ENCODE results near the gene UVSSA.
"Not testable (repeated sequence)": the region's sequence is repeated elsewhere in the genome, so short reads cannot be mapped to it uniquely, and the experiment has no call there.

Gene UVSSA

DNA sequence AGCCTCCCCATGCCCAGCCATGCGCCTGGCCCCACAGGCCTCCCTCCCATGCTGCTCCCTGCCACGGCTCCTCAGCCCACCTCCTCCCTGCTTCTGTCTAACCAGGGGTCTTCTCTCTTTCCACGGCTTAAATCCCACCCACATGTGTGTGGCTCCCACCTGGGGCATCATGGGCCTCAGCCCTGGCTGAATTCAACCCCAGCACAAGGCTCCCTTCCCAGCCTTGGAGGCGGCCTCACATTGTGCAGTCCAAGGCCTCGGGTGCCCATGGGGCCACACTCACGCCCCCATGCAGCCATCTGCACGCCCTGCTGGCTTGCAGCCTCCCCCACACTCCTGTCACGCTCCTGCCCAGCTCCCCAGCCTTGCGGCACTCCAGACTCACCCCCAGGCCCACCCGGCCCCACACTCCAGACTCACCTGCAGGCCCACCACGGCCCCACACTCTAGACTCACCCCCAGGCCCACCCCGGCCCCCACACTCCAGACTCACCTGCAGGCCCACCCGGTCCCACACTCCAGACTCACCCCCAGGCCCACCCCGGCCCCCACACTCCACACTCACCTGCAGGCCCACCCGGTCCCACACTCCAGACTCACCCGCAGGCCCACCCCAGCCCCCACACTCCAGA lies 30.4 kb upstream of the UVSSA start:
- no peak for DNase-seq

DNA sequence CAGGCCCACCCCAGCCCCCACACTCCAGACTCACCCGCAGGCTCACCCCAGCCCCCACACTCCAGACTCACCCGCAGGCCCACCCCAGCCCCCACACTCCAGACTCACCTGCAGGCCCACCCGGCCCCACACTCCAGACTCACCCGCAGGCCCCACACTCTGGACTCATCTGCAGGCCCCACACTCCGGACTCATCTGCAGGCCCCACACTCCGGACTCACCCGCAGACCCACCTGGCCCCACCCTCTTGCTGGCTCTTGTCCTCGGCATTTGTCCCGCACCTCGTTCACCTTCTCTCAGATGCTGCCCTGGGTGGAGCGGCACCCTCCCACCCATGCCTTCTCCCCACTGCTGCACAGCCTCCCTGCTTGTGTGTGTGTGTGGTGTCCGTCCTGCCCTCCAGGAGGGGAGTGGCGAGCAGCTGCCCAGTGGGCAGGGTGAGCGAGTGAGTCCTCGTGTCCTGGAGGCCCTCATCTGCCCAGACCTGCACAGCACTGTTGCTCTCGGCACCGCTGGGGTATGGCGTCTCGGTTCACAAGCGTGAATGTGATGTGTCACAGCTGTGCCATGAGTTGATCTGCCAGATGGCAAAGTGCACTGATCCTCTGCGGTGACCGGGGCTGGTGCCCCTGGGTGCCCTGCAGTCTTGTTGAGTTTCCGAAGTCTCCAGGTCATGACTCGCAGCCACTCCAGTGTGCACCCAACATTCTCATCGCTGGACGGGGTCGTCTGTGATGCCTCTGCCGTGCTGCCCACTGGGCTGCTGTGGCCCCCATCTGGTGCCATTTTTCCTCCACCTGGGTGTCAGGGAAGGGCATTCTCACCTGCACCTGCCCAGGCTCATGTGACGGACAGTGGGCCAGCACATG lies 29.6 kb upstream of the UVSSA start:
- no peak for DNase-seq

DNA sequence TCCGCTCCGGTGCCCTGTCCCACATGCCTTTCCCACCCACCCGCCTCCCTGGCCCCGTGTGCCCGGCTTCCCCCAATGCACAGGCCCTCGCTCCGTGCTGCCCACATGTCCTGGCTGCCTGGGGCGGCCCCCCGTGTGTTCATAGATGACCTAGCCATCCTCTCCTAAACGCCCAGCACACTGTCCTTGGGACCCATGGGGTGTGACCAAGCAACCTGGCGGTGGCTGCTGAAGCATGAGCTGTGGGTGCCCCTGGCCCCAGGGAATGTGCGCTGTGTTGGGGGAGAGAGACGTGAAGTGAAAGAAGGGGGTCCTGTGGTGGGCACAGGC lies 29.0 kb upstream of the UVSSA start:
- no peak for DNase-seq

DNA sequence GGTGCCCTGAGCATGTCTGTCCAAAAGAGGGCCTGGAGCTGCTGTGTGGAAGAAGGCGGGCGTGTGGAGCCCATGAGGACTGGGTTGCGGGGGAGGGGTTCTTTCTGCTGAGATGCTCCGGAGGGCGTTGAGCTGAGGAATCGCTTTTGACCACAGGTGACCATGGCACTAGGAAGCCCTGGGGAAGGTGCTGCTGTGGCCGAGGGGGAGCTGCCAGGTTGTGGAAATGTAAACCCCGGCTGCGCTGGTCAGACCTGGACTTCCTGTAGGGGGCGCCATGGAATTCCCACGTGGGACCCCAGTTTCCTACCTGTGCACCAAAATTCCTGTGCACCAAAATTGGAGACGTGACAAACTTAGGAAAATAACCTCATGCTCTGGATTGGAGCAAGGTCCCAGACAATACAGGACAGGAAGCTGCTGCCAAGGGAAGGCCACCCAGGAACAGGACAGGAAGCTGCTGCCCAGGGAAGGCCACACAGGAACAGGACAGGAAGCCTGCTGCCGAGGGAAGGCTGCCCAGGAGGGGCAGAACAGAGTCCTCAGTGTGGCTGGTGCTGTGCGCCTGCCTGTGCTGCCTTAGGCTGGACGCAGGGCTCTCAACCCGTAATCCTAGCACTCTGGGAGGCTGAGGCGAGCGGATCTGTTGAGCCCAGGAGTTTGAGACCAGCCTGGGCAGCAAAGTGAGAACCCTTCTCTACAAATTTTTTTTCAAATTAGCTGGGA lies 28.4 kb upstream of the UVSSA start:
- no peak for DNase-seq

DNA sequence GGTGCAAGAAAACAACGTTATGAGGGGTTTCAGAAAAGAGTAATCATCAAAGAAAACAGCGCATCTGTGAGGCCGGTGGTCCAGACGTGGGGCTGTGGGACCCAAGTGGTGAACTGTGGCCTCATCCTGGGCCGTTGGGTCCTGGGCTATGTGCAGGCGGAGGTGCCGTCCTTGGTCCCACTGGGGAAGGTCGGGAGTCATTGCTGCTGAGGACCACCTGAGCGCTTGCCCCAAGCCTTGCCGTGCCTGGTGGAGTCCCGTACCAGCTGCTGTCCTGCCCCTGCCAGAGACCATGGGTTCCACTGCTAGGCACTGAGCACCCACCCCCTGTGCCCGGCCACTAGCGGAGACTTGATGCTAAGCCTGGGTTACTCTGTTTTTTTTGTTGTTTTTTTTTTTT lies 25.5 kb upstream of the UVSSA start:
- no peak for DNase-seq

DNA sequence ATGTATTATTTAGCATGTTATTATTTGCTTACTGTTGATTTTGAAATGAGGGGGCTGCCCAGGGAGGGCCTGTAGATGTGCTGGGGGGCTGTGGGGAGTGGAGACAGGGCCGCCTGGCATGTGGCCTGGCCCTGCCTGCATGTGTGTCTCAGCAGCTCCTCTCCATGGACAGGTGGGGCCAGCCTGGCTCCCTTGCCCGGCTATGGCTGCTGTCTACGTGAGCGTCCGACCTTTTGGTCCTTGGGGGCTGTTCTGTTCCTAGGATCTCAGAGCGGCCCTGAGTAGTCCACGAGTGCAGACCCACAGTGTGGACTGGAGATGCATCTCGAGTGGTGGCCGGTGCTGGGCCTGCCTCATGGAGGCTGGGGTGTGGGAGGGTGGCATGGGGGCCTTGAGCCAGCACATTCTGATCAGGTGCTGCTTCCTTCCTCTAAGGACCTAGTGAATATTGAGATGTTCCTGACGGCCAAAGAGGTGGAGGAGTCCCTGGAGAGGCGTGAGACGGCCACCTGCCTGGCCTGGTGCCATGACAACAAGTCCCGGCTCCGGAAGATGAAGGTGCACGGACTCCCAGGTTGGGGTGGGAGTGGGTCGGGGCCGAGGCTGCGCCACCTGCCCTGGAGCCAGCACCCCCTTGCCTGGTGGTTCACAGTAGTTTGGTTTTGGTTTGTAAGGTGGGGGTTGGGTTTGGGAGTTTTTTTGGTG lies 24.9 kb upstream of the UVSSA start:
- no peak for DNase-seq

DNA sequence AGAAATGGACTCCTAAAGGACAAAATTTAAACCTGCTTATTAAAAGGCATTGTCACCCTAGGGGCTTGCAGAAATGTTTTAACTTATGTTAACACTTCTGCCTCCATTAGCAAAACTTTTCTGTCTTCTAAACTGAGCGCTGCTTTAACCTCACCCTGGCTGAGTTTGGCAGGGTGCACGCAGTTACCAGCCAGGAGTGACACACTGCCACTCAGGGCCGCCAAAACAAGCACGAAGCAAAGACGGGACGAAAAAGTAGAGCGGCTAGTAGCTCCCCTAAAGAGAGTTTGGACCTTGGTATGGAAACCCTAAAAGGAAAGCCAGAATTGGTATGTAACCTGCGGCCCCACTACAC lies 23.8 kb upstream of the UVSSA start:
- DNase-seq, result no peak

DNA sequence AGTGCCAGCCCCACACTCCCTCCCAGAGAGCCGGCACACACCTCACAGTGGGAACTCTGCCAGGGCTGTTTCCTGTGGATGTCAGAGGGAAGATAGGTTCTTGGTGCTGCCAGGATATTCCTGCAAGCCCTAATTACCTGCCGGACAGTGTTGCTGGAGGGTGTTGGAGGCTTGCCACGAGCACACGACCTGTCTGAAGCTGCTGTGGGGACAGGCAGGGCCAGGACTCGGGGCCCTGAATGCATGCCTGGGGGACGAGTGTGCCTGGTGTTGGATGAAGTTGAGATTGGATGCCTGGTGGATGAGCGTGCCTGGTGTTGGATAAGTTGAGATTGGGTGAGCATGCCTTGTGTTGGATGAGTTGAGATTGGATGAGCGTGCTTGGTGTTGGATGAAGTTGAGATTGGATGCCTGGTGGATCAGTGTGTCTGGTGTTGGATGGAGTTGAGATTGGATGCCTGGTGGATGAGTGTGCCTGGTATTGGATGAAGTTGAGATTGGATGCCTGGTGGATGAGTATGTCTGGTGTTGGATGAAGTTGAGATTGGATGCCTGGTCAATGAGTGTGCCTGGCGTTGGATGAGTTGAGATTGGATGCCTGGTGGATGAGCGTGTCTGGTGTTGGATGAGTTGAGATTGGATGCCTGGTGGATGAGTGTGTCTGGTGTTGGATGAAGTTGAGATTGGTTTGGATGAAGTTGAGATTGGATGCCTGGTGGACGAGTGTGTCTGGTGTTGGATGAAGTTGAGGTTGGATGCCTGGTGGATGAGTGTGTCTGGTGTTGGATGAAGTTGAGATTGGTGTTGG lies 23.2 kb upstream of the UVSSA start:
- DNase-seq, result no peak

DNA sequence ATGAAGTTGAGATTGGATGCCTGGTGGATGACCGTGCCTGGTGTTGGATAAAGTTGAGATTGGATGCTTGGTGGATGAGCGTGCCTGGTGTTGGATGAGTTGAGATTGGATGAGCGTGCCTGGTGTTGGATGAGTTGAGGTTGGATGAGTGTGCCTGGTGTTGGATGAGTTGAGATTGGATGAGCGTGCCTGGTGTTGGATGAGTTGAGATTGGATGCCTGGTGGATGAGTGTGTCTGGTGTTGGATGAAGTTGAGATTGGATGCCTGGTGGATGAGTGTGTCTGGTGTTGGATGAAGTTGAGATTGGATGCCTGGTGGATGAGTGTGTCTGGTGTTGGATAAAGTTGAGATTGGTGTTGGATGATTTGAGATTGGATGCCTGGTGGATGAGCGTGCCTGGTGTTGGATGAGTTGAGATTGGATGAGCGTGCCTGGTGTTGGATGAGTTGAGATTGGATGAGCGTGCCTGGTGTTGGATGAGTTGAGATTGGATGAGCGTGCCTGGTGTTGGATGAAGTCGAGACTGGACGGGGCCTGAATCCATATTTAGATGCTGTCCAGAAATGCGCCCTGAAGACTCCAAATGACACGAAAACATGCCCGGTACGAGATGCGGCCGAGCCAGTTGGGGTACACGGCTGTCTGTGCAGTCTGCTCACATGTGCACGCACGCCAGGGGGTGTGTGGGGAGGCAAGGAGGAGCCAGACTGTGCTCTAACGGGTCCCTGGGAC lies 22.4 kb upstream of the UVSSA start:
- not testable (repeated sequence) for DNase-seq

DNA sequence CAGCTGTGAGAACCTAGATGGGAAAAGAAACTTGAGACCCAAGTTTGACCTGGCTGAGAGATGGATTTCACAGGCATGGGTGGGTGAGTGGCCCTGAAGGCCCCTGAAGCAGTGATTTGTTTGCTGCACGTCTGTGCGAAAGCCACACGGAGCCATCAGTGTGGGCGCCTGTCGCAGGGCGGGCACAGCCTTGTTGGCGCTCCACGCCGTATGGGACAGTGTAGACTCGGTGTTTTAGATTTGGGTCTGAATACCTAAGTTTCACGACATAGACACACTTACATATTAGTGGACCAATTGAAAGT lies 21.9 kb upstream of the UVSSA start:
- DNase-seq, result no peak

DNA sequence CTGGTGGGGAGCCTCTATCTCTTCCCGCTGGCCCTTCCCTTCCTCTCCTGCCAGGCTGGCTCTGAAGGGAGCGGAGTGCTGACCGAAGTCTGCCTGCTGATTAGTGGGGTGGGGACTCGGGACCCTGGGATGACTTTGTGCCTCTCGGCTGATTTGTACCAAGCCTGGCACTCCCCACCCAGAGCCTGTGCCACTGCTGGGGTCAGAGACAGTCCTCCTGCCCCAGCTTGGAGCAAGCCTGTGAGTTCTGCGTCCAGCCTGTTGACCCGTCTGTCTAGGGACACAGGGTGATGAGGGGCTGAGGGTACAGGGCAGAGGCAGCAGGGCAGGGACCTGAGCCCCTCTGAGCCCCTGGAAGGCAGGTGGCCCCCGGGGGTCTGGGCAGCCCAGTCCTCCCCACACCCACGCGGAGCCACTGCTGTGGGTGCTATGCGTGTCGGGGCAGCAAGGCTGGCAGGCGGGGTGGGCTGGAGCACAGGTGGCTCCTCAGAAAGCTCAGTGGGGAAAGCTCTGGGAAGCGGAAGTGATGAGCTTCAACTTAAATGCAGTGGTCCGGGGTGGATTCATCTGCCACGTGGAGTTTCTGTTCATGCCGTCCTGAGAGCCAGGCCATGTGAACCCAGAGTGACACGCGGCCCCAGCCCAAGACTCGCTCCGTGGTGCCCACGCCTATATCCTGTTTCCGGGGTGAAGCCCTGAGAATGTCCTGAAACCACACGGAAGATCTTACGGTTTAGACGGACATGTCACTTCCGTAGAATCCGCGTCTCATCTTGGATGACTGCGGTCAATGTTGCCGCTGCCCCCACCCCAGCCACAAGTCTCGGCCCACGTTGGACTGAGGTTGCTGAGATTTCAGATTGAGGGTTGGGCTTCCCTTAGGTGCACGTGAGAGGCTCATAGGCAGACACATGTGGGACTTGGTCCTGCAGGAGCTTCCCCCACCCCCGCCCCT lies 21.1 kb upstream of the UVSSA start:
- DNase-seq, result no peak

DNA sequence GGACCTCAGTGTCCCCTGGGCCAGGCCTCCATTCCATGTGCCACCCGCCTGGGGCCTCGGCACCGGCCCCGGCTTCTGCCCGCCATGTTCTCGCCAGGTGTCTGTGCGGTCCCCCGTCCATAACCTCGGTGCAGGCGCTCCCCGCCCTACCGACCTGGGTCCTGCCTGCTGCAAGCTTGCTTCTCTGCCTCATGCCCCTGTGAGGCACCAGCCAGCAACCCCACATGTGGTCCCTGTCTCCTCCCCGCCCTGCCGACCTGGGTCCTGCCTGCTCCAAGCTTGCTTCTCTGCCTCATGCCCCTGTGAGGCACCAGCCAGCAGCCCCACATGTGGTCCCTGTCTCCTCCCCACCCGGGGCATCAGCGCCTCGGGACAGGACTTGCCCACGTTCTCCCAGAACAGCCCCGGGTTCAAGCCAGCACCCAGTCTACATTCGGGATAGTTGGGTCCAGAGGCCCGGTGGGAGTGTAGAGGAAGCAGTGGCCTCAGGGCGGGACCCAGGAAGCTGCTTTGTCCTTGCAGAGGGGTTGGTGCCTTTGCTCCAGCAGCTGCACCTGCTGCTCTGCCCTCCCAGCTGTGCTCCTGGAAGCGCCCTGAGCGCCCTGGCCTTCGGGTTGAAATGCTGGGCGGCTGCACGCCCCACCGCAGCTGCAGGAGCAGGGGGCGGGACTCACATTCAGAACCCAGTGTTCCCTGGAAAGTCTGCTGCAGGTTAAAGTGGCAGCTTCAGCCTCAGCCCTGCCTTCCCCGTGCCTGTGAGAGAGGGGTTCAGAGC lies 20.1 kb upstream of the UVSSA start:
- DNase-seq, result no peak

DNA sequence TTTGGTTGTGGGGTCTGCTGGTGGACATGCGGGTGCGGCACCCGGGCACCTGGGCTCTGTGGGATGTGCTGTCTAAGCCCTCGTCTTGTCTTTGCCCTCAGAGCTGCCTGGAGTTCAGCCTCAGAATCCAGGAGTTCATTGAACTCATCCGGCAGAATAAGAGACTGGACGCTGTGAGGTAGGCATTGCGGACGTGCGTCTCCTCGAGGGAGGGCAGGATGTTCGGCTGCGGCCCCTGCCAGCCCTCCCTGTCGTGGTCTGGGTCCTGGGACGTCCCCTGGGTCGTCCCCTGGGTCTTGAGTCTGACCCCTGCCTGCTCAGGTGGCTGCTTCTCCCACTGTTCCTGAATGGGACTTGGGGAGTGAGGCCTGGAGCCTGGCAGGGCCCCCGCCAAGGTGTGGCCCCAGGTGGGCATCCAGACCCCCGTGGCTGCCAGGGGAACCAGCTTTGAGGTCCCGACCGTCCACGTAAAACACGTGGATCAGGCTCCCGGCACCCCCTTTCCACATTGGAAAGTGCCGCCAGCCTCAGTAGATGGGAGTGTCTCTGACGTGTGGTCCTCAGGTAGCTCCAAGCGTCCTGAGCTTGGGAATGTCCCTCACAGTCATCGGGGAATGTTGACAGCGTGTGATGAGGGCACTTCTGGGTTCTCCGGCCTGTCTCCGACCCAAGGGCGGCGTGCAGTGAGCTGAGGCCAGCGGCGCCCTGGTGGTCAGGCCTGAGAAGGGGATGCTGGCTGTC lies 19.3 kb upstream of the UVSSA start:
- DNase-seq, result no peak

DNA sequence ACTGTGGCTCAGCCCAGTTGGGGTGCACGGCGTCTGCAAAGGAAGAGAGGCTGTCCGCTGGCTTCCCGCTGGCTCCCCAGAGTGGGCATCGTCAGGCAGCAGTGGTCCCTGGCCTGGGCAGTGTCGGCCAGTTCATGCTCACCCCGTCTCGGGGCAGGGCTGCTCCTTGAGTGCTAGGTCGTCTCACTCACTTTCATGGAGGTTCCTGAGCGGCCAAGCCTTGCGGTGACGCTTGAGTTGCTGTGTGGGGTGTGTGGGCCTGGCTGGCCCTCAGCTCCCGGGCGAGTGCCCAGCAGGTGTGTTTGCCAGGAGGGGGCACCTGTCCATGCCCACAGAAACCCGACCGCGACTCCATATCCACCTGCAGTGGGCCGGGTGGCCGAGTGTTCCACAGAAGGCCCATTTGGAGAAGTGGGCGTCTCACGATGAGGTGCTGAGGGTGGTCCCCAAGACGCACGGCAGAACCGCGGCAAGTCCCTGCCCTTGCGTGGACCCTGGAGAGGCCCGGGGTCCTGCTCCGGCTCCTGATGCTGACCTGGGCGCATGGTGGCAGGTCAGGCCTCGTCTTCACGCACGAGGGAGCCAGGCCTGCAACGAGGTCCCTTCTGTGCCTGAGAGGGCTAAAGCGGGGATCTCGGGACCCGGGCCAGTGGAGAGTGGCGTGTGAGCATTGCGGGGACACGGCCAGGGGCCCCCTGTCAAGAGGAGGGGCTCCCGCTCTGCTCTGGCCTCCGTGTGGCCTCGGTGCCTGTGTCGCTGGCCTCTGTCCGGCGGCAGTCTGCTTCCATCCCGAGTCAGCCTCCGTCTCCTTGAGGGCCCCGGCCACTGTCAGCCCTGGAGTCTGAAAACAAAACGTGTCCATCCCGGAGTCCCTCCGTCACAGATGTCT lies 18.5 kb upstream of the UVSSA start:
- DNase-seq, result no peak

DNA sequence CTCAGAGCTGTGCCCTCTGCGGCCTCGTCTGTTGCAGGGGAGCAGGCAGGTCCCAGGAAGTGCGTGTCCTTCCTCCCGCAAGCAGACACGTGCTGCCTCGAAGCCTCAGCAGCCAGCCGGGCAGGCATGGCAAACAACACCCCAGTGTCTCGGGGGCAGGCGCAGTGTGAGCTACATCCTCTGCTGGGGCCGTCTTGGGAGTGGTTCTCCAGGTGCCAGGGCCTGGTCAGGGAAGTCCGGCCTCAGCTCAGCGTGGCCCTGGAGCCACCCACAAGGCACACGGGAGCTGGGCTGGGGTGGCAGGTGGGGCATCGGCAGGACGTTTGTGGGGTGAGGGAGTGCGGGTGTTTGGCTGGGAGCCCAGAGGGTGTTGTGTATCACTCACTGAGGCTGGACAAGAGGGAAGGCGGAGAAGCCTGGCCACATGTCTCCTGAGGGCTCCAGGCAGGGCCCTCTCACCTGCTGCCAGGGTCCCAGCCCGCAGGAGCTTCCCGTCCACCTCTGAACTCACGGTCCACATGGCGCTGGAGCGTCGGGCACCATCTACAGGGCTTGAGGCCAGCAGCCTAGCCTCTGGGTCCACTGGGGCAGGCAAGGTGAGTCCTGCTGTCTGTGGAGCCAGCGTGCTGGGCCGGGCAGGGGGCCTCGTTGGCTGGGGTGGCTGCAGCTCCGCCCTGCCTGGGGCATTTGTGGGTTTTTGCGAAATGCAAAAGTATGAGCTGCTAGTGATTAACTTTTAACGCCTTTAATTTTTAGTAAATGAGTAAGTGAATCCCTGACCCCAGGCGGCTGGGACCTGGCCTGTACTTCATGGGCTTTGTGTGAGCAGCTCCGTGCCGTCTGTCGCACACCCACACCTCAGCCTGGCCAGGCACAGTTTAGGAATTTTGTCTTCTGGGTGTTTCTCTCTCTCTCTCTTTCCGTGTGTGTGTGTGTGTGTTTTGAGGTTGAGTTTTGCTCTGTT lies 17.3 kb upstream of the UVSSA start:
- DNase-seq, result no peak

DNA sequence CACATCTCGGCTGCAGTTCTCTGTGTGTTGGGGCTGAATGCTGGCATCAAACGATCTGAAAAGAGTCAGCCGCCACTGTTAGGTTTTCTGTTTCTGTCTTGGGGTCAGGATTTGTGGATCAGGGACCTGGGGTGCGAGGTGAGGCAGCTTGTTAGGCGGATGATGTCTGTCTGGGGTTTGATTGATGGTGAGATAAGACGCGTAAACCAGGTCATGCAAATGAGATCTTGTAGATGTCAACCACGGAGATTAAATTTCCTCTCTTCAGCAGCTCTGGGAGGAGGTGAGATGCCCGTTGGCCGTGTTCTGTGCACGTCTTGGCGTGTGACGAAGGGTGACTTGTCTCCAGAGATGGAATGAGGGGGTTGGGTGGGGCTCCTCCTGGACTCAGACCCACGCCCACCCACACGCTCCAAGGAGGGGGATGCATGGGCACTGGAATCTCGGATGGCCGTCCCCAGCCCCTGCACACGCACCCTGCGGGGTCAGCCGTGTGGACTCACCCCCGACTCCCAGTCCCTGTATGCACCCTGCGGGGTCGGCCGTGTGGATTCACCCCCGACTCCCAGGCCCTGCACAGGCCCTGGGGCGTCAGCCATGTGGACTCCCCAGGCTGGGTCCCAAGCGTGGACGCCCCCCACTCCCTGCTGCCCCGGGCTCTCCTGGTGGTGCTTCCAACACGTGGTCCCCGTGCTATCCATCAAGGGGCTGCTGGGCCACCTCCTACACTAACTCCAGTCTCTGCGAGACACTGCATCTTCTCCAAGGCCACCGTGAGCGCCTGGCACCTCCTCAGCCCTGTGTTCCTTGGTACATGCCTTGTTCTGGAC lies 16.0 kb upstream of the UVSSA start:
- no peak for DNase-seq

Data from right hindlimb (tissue), 1 donor.